Ovary (tissue), 3 donors: Measurements from ENCODE around the gene GNB1L.

Experiments
- CTCF ChIP-seq, 3 donors: fragments of 450-650 bp in 2 of 3; fragments of 200-600 bp in 1 of 3; IDR thresholded peaks; one replicate each; pipeline versions ENCODE4 v1.5.1 to v1.8.0; 2016 to 2022; ENCODE audit warnings: antibody characterized with exemption in 3 of 3, mild to moderate bottlenecking in 1 of 3
- EP300 ChIP-seq: sonication (generic); formaldehyde crosslinking; IDR thresholded peaks from one replicate; pipeline ENCODE4 v1.6.1; 2017; ENCODE audit warnings: antibody characterized with exemption
- POLR2A ChIP-seq: fragments of 450-650 bp; IDR thresholded peaks from one replicate; pipeline ENCODE4 v1.6.1; 2017; ENCODE audit warnings: antibody characterized with exemption, mild to moderate bottlenecking, moderate library complexity
- donor health status: DM: no; HTN: no; CAD: no.

GRCh38 chr22:19801340-19802000, 53.2 kb downstream of the GNB1L start:
- no peak for TF ChIP-seq POLR2A
- no peak for TF ChIP-seq CTCF (IDR thresholded peaks at IDR 0.05)
- TF ChIP-seq EP300: no peak
